HG03064 (cell line): ENCODE data around the gene SARDH.

Experiments used
- ATAC-seq: cut with Tn5 transposase; IDR thresholded peaks from one replicate; pipeline ENCODE4 v1.9.1; 2021; ENCODE audit warnings: low read depth; ENCODE audit not compliant: unreplicated experiment

The SARDH gene

GRCh38 chr9:133656211-133657119, 81.7 kb downstream of the SARDH start:
- no peak for ATAC-seq

DNA sequence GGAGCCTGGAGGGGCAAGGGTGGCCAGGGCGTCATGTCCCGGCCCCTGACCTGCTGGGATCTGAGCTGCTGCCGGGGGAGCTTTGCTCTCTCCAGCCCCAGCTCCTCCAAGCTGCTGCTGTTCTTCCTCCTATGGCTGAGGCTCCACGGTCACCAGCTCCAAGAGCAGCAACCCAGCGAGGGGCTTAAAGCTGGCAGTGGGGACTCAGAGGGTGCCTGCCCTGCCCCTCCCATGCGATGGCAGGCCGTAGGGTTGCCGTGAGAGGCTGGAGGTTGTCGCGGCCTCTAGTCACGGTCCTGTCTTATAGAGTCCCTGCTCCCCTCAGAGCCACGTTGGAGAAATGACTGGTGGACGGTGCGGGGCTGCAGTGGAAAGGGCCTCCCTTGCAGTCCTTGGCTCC, 82.5 kb downstream of the SARDH start:
- ATAC-seq, result no peak

DNA sequence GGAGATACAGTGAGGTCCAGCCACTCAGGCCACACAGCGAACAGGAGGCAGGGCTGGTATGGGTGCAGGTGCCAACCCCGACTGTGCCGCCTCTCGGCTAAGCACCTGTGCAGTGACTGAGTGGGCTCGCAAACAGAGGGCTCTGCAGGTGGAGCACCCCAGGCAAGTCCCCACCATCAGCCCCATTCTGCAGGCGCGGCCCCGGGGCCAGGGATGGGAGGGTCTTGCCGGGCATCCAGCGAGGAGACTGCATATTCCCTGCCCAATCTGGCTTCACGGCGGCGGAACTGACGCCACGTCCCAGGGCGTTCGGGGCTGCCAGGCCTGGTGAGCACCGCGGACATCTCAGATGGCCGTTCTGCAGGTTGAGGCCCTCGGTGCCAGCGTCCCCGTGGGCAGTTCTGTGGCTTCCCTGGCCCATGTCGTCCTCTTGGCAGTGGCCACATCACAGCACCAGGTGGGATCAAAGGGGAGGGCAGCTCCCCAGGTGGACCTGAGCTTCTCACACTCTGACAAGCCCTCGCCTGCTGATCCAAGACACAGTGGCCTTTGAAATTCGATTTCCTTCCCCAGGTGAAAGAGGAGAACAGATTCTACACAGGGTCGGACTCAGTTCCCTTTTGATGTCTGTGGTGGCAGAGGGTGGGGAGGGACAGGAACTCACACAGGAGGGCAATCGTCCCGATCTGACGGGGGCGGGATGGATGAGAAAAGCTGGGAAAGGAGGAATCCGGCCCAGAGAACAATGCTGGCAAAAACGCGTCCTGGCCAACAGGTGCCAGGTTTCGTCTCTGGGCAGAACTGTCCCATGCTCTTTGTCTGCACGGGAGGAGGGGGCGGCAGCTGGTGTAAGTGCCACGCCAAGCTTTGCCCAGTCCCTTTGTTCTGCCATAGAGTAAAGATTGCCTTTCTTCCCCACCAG, 83.2 kb downstream of the SARDH start:
- ATAC-seq, result no peak

GRCh38 chr9:133653638-133654037, 84.5 kb downstream of the SARDH start:
- ATAC-seq, result no peak

DNA sequence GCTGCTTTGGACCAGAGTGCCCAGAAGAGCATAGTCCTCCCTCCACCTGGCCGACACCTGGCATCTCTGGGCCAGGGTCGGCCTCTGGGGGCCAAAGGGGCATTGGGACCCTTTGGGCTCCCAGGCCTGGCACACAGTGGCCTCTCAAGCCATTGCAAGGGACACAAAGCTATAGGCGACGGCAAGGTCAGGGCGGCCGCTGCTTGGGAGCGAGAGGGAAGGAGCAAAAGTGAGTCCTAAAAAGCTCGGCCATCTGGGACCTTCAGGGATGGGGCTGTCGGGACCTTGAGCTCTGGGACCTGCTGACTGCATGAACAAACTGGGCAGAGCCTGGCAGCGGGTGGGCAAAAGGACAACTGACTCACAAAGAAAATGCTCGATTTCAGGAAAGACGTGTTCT, 88.1 kb downstream of the SARDH start:
- no peak for ATAC-seq

DNA sequence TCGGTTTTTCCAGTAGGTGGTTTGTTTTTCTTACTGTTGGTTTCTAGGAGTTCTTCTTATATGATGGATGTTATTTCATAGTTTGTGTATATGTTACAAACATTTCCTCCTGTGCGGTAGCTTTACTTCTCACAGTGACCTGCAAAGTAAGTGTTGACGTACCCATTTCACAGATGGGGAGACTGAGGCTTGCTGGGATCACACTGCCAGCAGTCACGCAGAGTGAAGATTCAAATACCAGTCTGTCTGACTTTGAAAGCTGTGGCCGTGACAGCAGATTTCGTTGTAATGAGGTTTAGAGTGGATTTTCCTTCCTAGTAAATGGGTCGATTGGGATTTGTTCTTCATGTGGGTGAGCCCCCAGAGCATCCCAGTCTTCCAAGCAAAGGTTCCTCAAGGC, 89.0 kb downstream of the SARDH start:
- no peak for ATAC-seq

- no peak for ATAC-seq
Measured at GRCh38 chr9:133647765-133648469, 90.2 kb downstream of the SARDH start.

DNA sequence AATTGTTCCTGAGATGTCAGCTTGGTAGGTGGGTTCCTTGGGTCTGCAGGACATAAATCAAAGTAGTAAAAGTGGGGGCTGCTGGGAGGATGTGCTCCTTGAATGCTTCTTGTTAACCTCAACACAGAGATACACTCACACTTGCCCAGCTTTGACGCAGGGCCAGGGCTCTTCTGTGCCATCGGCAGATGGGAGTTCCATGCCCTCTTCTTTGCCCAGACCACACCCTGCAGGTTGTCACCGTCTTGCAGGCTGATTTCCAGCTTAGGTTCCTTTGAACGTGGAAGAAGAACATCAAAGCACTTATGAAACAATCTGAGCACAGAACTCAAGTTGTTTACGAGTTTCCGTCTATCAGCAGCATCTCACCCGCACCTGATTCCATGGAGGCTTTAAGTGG, 91.0 kb downstream of the SARDH start:
- no peak for ATAC-seq

GRCh38 chr9:133645021-133645765, 93.0 kb downstream of the SARDH start:
- ATAC-seq, result no peak

GRCh38 chr9:133643978-133644760, 94.0 kb downstream of the SARDH start:
- ATAC-seq, result no peak

DNA sequence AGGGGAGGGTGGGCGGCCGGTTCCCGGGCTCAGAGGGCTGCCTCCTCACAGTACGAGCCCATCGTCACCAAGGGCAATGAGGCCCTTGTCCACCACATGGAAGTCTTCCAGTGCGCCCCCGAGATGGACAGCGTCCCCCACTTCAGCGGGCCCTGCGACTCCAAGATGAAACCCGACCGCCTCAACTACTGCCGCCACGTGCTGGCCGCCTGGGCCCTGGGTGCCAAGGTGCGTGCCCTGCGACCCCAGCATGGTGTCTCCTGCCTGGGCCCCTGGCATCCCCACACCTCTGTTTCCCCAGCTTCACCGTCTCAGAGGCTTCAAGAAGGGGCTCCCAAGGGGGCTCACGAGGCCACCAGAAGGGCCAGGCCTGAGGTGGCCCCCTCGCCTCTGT, 94.8 kb downstream of the SARDH start:
- no peak for ATAC-seq

GRCh38 chr9:133642708-133643361, 95.3 kb downstream of the SARDH start:
- ATAC-seq, result no peak

GRCh38 chr9:133641861-133642595, 96.1 kb downstream of the SARDH start:
- no peak for ATAC-seq

- no peak for ATAC-seq
Measured at GRCh38 chr9:133641396-133641655, 96.8 kb downstream of the SARDH start.

- ATAC-seq, result no peak
Measured at GRCh38 chr9:133640580-133641395, 97.4 kb downstream of the SARDH start.

DNA sequence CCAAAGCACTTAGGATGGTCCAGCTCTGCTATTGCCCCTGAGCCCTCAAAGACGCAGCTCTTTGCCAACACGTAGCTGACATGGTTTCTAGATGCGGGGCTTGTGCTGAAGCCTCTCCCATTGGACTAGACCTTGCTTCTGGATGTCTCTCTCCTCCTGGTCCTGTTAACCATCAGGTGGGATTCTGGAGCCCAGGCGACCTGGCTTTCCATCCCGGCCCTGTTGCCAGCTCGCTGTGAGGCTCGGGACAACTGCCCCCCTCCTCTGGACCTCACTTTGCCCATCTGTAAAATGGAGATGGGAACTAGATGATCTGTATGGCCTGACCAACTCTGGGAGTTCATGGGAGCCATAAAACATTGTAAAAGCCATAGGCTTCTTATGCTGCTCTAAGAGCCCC, 98.0 kb downstream of the SARDH start:
- no peak for ATAC-seq

DNA sequence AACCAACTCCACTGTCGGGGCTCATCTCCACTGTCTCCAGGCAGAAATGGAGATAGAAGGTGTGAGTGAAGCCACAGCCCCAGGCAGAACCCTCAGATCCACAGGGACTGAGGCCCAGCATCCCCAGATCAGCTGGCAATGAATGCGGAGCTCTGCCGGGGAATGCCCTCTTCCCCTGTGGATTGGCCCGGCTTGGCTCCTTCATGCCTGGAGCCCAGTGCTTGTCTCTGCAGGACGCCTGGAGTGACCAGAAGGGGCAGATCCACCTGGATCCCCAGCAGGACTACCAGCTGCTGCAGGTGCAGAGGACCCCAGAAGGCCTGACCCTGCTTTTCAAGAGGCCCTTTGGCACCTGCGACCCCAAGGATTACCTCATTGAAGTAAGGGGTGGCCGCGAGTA, 98.5 kb downstream of the SARDH start:
- no peak for ATAC-seq

DNA sequence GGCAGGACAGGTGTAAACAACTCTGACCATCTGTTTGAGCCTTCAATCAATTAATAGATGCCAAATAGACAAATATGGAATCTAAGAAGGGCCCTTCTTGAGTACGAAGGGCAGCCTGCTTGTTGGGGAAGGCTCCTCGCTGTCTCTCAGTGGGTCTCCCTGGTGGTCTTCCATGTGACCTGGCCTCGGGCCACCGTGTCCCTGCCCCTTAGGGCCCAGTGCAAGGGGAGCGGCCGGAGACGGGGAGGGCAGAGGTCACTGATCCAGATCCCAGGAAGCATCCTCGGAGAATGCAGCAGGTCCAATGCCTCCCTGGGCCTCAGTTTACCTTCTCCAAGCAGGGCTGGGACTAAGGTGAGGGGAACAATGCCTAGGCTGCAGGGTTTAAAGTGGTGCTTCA, 99.4 kb downstream of the SARDH start:
- no peak for ATAC-seq
